GM12878 (cell line): ENCODE measurements around the gene LY6G5C. TPM values are rescaled to one million over a fixed set of nuclear protein-coding genes. Genes with fewer than 3 reads are reported as not detected.
A peak's percentile ranks its signal among the peaks of the same experiment; 100 is the strongest.

Experiments
- BMI1 ChIP-seq: fragments of 450-650 bp; IDR thresholded peaks from 2 replicates; pipeline ENCODE4 v1.6.1; 2016; ENCODE audit warnings: mild to moderate bottlenecking, moderate library complexity, borderline replicate concordance
- BRCA1 ChIP-seq: IDR thresholded peaks from 2 replicates; pipeline ENCODE4 v1.6.1; 2011; ENCODE audit warnings: low read depth, low read length, improper control_type of control experiment
- CEBPB ChIP-seq, 2 experiments: fragments of 150-350 bp in 1 of 2; IDR thresholded peaks; 2 replicates each; pipeline ENCODE4 v1.6.1; 2012 to 2014; ENCODE audit warnings: low read depth in 2 of 2, low read length in 2 of 2, borderline replicate concordance in 1 of 2, inconsistent platforms in 1 of 2
- EED ChIP-seq: sonication (generic); IDR thresholded peaks from 2 replicates; pipeline ENCODE4 v1.6.1; 2016; ENCODE audit warnings: antibody characterized with exemption, low read depth
- EGR1 ChIP-seq, 2 experiments: IDR thresholded peaks; 1 replicate in 1 of 2; 2 replicates in 1 of 2; pipeline ENCODE4 v1.6.1; 2011 to 2012; ENCODE audit warnings: low read depth in 2 of 2, low read length in 2 of 2, borderline replicate concordance in 1 of 2, mild to moderate bottlenecking in 1 of 2, moderate library complexity in 1 of 2
- FOS ChIP-seq: IDR thresholded peaks from 3 replicates; pipeline ENCODE4 v1.6.1; 2011; ENCODE audit warnings: borderline replicate concordance; ENCODE audit not compliant: insufficient read length; ENCODE audit errors: extremely low read depth
- HCFC1 ChIP-seq: fragments of 150-350 bp; IDR thresholded peaks from 2 replicates; pipeline ENCODE4 v1.6.1; 2014; ENCODE audit warnings: low read length
- KAT2A ChIP-seq: conservative IDR thresholded peaks from 2 replicates; pipeline ENCODE4 v1.6.1; 2011; ENCODE audit warnings: low read depth, low read length; ENCODE audit not compliant: control insufficient read depth
- MEF2A ChIP-seq: IDR thresholded peaks from 2 replicates; pipeline ENCODE4 v1.6.1; 2011; ENCODE audit warnings: low read depth, mild to moderate bottlenecking, low read length, moderate library complexity; ENCODE audit not compliant: insufficient read depth
- NFIC ChIP-seq: IDR thresholded peaks from 2 replicates; pipeline ENCODE4 v1.6.1; 2012; ENCODE audit warnings: low read depth, mild to moderate bottlenecking, inconsistent platforms, low read length, moderate library complexity
- POU2F2 ChIP-seq: IDR thresholded peaks from 3 replicates; pipeline ENCODE4 v1.6.1; 2011; ENCODE audit warnings: low read depth, mild to moderate bottlenecking, low read length, borderline replicate concordance
- RAD21 ChIP-seq: IDR thresholded peaks from 2 replicates; pipeline ENCODE4 v1.6.1; 2011; ENCODE audit warnings: mild to moderate bottlenecking, low read depth, low read length, moderate library complexity; ENCODE audit not compliant: insufficient read depth
- SIN3A ChIP-seq: IDR thresholded peaks from 2 replicates; pipeline ENCODE4 v1.6.1; 2012; ENCODE audit warnings: low read depth, low read length, improper control_type of control experiment
- SPI1 ChIP-seq: IDR thresholded peaks from 2 replicates; pipeline ENCODE4 v1.6.1; 2011; ENCODE audit warnings: low read depth, mild to moderate bottlenecking, low read length, moderate library complexity, borderline replicate concordance; ENCODE audit not compliant: insufficient read depth
- SREBF2 ChIP-seq: IDR thresholded peaks from 2 replicates; pipeline ENCODE4 v1.6.1; 2012; ENCODE audit warnings: mild to moderate bottlenecking, low read length
- TBL1XR1 ChIP-seq: IDR thresholded peaks from 2 replicates; pipeline ENCODE4 v1.6.1; 2012; ENCODE audit warnings: low read depth, low read length, improper control_type of control experiment
- YBX1 ChIP-seq: fragments of 450-650 bp; IDR thresholded peaks from 2 replicates; pipeline ENCODE4 v1.6.1; 2016; ENCODE audit warnings: antibody characterized with exemption
- YY1 ChIP-seq: IDR thresholded peaks from 2 replicates; pipeline ENCODE4 v1.6.1; 2011; ENCODE audit warnings: low read depth, mild to moderate bottlenecking, low read length
- ZBED1 ChIP-seq: IDR thresholded peaks from 2 replicates; pipeline ENCODE4 v1.6.1; 2016; ENCODE audit warnings: borderline replicate concordance
- polyA plus RNA-seq, 11 experiments: library from polyadenylated mRNA; depleted of rRNA in 4 of 11; unstranded in 6 of 11; stranded (reverse) in 5 of 11; fragments of >200 nt; fragmentation: Nextera tagmentation in 4 of 11; fragmentation: Illumina TruSeq in 1 of 11; extraction: Ambion mirVana in 4 of 11; extraction: Trizol in 1 of 11; gene quantifications; 1 replicate in 1 of 11; 2 replicates in 10 of 11; pipeline versions ENCODE4 v1.2.1 to v1.2.3, GENCODE V29; 2011 to 2016; ENCODE audit warnings: inconsistent platforms in 2 of 11, missing spikeins in 2 of 11, low read depth in 1 of 11
- total RNA-seq, 4 experiments: library from RNA; depleted of rRNA in 3 of 4; stranded (reverse); fragments of >200 nt in 3 of 4; fragmentation: Illumina TruSeq in 1 of 4; extraction: Trizol in 1 of 4; gene quantifications; 2 replicates each; pipeline versions ENCODE4 v1.2.1 to v1.2.3, GENCODE V29; 2013 to 2021
- TF ChIP-seq, protein P1 (sequence below): fragments of 450-650 bp; conservative IDR thresholded peaks from 2 replicates; pipeline ENCODE4 v1.6.1; 2017; ENCODE audit warnings: mild to moderate bottlenecking, moderate library complexity
- TF ChIP-seq, protein P2 (sequence below): fragments of 450-650 bp; IDR thresholded peaks from 2 replicates; pipeline ENCODE4 v1.6.1; 2017; ENCODE audit warnings: mild to moderate bottlenecking
- TF ChIP-seq, protein P3 (sequence below): fragments of 150-350 bp; IDR thresholded peaks from 2 replicates; pipeline ENCODE4 v1.6.1; 2014; ENCODE audit warnings: mild to moderate bottlenecking, low read depth, low read length
- TF ChIP-seq, protein P4 (sequence below): fragments of 450-650 bp; IDR thresholded peaks from 2 replicates; pipeline ENCODE4 v1.6.1; 2014; ENCODE audit warnings: mild to moderate bottlenecking

The LY6G5C gene
- total and polyA plus RNA-seq, 10 of the 15 experiments (the other 5 are each of a cell fraction or from before 2014, with no cell fraction given): 0.76 to 6.1 (median 1.7) TPM

DNA sequence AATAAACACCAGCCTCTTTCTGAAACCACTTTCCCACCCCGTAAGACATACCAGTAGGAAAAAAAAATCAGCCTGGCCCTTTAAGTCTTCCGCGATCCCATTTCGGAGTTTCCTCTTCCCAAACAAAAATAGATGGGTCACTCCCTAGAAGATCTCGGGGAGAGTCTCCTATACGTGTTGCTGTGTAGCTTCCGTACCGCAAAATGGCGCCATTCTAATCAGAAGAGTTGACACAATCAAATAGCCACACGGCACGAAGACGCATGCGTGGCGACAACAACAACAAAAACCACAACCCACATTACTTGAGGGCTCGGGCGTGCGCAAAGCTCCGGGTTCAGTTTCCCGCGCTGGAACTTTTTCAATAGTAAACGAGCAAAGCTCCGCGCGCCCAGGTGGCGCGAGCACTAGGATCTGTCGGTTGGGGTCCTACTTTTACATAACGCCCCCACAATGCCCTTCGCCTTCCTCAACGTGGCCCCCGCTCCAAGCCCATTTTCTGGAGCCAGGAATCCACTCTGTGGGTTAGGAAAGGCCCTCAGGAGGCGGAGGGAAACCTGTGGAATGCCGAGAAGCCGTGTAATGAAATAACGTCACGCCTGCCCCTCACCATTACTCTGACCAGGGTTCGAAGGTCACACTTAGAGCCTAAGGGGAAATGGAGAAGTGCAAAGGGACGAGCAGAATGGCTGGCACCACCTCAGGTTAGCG lies 15.9 kb downstream of the LY6G5C start, which contains the start of gene GPANK1 (continued):
- TF ChIP-seq, protein P1, sequence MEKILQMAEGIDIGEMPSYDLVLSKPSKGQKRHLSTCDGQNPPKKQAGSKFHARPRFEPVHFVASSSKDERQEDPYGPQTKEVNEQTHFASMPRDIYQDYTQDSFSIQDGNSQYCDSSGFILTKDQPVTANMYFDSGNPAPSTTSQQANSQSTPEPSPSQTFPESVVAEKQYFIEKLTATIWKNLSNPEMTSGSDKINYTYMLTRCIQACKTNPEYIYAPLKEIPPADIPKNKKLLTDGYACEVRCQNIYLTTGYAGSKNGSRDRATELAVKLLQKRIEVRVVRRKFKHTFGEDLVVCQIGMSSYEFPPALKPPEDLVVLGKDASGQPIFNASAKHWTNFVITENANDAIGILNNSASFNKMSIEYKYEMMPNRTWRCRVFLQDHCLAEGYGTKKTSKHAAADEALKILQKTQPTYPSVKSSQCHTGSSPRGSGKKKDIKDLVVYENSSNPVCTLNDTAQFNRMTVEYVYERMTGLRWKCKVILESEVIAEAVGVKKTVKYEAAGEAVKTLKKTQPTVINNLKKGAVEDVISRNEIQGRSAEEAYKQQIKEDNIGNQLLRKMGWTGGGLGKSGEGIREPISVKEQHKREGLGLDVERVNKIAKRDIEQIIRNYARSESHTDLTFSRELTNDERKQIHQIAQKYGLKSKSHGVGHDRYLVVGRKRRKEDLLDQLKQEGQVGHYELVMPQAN: no peak; the same call in 1 of the 2 replicates
- TF ChIP-seq TBL1XR1 (peak; percentile 10; the same call in 1 of the 2 replicates), HCFC1 (peak; percentile 54), YBX1 (no peak), CEBPB (IDR thresholded peaks at IDR 0.05; ENCODE audit: borderline replicate concordance in 1 of 2, low read depth in 2 of 2, low read length in 2 of 2) (no peak), FOS (no peak), EGR1 (IDR thresholded peaks at IDR 0.05; ENCODE audit: borderline replicate concordance in 1 of 2, low read depth in 2 of 2, low read length in 2 of 2) (peak in 1 of 2 experiments; percentile 44; a peak in 1 of 3 replicates), EED (no peak), SPI1 (peak; percentile 75; the same call in 1 of the 2 replicates), BRCA1 (no peak), RAD21 (no peak), YY1 (peak; percentile 98), MEF2A (no peak), POU2F2 (peak; percentile 40; the same call in 1 of the 3 replicates), BMI1 (no peak), SIN3A (peak; percentile 65; the same call in 1 of the 2 replicates), ZBED1 (no peak), NFIC (no peak), KAT2A (no peak), SREBF2 (no peak)
- TF ChIP-seq, protein P2, sequence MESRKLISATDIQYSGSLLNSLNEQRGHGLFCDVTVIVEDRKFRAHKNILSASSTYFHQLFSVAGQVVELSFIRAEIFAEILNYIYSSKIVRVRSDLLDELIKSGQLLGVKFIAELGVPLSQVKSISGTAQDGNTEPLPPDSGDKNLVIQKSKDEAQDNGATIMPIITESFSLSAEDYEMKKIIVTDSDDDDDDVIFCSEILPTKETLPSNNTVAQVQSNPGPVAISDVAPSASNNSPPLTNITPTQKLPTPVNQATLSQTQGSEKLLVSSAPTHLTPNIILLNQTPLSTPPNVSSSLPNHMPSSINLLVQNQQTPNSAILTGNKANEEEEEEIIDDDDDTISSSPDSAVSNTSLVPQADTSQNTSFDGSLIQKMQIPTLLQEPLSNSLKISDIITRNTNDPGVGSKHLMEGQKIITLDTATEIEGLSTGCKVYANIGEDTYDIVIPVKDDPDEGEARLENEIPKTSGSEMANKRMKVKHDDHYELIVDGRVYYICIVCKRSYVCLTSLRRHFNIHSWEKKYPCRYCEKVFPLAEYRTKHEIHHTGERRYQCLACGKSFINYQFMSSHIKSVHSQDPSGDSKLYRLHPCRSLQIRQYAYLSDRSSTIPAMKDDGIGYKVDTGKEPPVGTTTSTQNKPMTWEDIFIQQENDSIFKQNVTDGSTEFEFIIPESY: no peak
- TF ChIP-seq, protein P3, sequence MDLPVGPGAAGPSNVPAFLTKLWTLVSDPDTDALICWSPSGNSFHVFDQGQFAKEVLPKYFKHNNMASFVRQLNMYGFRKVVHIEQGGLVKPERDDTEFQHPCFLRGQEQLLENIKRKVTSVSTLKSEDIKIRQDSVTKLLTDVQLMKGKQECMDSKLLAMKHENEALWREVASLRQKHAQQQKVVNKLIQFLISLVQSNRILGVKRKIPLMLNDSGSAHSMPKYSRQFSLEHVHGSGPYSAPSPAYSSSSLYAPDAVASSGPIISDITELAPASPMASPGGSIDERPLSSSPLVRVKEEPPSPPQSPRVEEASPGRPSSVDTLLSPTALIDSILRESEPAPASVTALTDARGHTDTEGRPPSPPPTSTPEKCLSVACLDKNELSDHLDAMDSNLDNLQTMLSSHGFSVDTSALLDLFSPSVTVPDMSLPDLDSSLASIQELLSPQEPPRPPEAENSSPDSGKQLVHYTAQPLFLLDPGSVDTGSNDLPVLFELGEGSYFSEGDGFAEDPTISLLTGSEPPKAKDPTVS: no peak
- TF ChIP-seq, protein P4, sequence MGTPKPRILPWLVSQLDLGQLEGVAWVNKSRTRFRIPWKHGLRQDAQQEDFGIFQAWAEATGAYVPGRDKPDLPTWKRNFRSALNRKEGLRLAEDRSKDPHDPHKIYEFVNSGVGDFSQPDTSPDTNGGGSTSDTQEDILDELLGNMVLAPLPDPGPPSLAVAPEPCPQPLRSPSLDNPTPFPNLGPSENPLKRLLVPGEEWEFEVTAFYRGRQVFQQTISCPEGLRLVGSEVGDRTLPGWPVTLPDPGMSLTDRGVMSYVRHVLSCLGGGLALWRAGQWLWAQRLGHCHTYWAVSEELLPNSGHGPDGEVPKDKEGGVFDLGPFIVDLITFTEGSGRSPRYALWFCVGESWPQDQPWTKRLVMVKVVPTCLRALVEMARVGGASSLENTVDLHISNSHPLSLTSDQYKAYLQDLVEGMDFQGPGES: no peak
